Uterus (tissue), 2 donors: ENCODE data around the gene PSMG4.

Experiments
- POLR2A ChIP-seq, 2 donors: fragments of 450-650 bp; IDR thresholded peaks; one replicate each; pipeline ENCODE4 v1.6.1; 2016; ENCODE audit warnings: antibody characterized with exemption in 2 of 2, mild to moderate bottlenecking in 1 of 2, moderate library complexity in 1 of 2
- TF ChIP-seq, protein P1 (sequence below), 4 experiments: fragments of 200-600 bp in 2 of 4; fragments of 450-650 bp in 2 of 4; sonication (generic) in 2 of 4; IDR thresholded peaks; one replicate each; pipeline ENCODE4 v1.5.1; 2016 to 2019; ENCODE audit warnings: antibody characterized with exemption in 4 of 4, mild to moderate bottlenecking in 2 of 4, moderate library complexity in 1 of 4

DNA sequence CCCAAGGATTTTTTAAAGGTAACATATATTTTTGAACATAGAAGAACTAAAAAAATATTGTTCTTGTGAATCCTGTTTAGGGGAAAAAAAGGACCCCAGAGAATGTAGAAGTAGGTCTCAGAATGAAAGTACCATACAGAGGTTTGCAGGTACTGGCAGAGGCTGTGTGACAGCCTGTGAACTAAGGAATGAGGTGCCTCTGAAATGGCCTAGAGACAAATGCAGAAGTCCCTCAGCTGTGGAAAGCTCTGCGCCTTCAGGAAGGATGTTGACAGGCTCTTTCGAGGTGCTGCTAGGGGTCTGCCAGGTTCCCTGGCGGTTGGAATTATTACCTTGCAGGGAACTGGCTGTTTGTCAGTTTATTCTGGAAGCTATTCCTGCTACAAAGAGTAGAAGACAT is 22.7 kb upstream of the PSMG4 start:
- TF ChIP-seq, protein P1, sequence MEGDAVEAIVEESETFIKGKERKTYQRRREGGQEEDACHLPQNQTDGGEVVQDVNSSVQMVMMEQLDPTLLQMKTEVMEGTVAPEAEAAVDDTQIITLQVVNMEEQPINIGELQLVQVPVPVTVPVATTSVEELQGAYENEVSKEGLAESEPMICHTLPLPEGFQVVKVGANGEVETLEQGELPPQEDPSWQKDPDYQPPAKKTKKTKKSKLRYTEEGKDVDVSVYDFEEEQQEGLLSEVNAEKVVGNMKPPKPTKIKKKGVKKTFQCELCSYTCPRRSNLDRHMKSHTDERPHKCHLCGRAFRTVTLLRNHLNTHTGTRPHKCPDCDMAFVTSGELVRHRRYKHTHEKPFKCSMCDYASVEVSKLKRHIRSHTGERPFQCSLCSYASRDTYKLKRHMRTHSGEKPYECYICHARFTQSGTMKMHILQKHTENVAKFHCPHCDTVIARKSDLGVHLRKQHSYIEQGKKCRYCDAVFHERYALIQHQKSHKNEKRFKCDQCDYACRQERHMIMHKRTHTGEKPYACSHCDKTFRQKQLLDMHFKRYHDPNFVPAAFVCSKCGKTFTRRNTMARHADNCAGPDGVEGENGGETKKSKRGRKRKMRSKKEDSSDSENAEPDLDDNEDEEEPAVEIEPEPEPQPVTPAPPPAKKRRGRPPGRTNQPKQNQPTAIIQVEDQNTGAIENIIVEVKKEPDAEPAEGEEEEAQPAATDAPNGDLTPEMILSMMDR (IDR thresholded peaks at IDR 0.05) = no peak
- TF ChIP-seq POLR2A (IDR thresholded peaks at IDR 0.05) = no peak
